Suprapubic skin (tissue), 4 donors: ENCODE results near the gene FAM83G.

Experiments
- EP300 ChIP-seq: sonication (generic); formaldehyde crosslinking; IDR thresholded peaks from one replicate; pipeline ENCODE4 v1.6.1; 2017; ENCODE audit warnings: antibody characterized with exemption
- POLR2AphosphoS5 ChIP-seq, 3 donors: sonication (generic); formaldehyde crosslinking; IDR thresholded peaks; one replicate each; pipeline ENCODE4 v1.6.1; 2017; ENCODE audit warnings: antibody characterized with exemption in 3 of 3

DNA sequence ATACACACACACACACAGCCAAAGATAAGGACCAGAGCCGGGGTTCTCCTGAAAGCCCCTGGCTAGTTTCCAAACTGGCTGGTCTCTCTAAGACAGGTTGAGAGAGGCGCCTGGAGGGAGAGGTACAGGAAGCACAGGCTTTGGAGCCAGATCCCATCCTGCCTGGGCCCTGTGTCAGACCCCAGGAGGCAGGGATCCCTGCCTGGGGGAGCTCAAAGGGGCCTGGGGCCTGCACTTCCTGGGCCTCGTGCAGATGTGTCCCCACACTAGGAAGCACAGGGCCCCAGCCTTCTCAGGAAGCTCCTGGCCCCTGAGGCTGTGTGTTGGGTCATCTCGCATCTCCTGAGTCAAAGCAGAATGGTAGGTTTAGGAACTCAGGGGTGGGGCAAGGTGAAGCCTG lies 36.6 kb downstream of the FAM83G start:
- TF ChIP-seq POLR2AphosphoS5 (IDR thresholded peaks at IDR 0.05) (no peak), EP300 (no peak)
